ENCODE data around the gene PPIP5K2.
"Not testable (repeated sequence)": the region's sequence is repeated elsewhere in the genome, so short reads cannot be mapped to it uniquely, and the experiment has no call there.

Gene PPIP5K2

GRCh38 chr5:103203226-103203625 lies 83.1 kb downstream of the PPIP5K2 start:
- Histone ChIP-seq H3K27ac (ENCODE audit: low read depth, low read length) (no peak overlapping the region), H3K27me3 (ENCODE audit: control insufficient read depth in 1 of 2, insufficient read depth in 2 of 2, low read length in 2 of 2) (no peaks in the 10 kb centered on the region), H3K4me3 (ENCODE audit: low read depth in 1 of 2, low read length in 2 of 2) (no peak overlapping the region), H3K4me1 (ENCODE audit: control insufficient read depth in 1 of 2, insufficient read depth in 2 of 2, low read length in 2 of 2) (no peaks in the 10 kb centered on the region), H3K9ac (ENCODE audit: low read depth in 1 of 2, low read length in 2 of 2) (no peak overlapping the region), H3K9me3 (ENCODE audit: control insufficient read depth in 1 of 2, low read length in 2 of 2) (no peaks in the 10 kb centered on the region), H3K36me3 (ENCODE audit: control insufficient read depth in 1 of 2, insufficient read depth in 2 of 2, low read length in 2 of 2) (peaks cover 5 to 21% of the 10 kb centered on the region in 2 donors)

DNA sequence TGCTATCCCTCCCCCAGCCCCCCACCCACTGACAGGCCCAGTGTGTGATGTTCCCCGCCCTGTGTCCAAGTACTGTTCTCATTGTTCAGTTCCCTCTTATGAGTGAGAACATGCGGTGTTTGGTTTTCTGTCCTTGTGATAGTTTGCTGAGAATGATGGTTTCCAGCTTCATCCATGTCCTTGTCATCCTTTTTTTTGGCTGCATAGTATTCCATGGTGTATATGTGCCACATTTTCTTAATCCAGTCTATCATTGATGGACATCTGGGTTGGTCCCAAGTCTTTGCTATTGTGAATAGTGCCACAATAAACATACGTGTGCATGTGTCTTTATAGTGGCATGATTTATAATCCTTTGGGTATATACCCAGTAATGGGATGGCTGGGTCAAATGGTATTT lies 84.9 kb downstream of the PPIP5K2 start:
- not testable (repeated sequence) for H3K4me3 ChIP-seq (ENCODE audit: low read depth in 1 of 2, low read length in 2 of 2); H3K27ac ChIP-seq (ENCODE audit: low read depth, low read length); H3K27me3 ChIP-seq (ENCODE audit: control insufficient read depth in 1 of 2, insufficient read depth in 2 of 2, low read length in 2 of 2); H3K9ac ChIP-seq (ENCODE audit: low read depth in 1 of 2, low read length in 2 of 2); H3K9me3 ChIP-seq (ENCODE audit: control insufficient read depth in 1 of 2, low read length in 2 of 2); H3K4me1 ChIP-seq (ENCODE audit: control insufficient read depth in 1 of 2, insufficient read depth in 2 of 2, low read length in 2 of 2)
- H3K36me3 ChIP-seq (ENCODE audit: control insufficient read depth in 1 of 2, insufficient read depth in 2 of 2, low read length in 2 of 2), result peaks cover 5 to 20% of the 10 kb centered on the region in 2 donors

GRCh38 chr5:103205991-103206700 lies 86.0 kb downstream of the PPIP5K2 start:
- H3K9me3 ChIP-seq (ENCODE audit: control insufficient read depth in 1 of 2, low read length in 2 of 2), result no peaks in the 10 kb centered on the region
- no peaks in the 10 kb centered on the region for H3K27me3 ChIP-seq (ENCODE audit: control insufficient read depth in 1 of 2, insufficient read depth in 2 of 2, low read length in 2 of 2)
- no peak overlapping the region for H3K9ac ChIP-seq (ENCODE audit: low read depth in 1 of 2, low read length in 2 of 2)
- H3K4me3 ChIP-seq (ENCODE audit: low read depth in 1 of 2, low read length in 2 of 2), result no peak overlapping the region
- no peak overlapping the region for H3K27ac ChIP-seq (ENCODE audit: low read depth, low read length)
- H3K36me3 ChIP-seq (ENCODE audit: control insufficient read depth in 1 of 2, insufficient read depth in 2 of 2, low read length in 2 of 2), result peaks cover 5 to 13% of the 10 kb centered on the region in 2 donors
- H3K4me1 ChIP-seq (ENCODE audit: control insufficient read depth in 1 of 2, insufficient read depth in 2 of 2, low read length in 2 of 2), result no peaks in the 10 kb centered on the region

DNA sequence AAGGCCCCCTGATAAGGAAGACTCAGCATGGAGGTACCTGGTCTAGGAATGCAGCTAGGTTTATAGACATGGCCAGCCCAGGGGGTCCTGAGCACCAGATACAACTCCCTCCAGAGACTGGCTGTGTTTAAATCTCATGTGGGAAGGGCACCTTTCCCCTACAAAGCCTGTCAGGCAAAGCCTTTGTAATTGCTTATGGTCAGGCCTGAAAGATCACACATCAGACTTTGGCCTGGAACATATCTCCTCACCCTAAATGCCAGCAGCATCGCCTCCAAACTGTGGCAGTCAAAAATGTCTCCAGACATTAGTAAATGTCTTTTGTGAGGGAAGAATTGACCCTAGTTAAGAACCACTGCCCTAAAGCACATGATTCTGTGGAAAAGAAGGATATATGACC lies 86.9 kb downstream of the PPIP5K2 start:
- Histone ChIP-seq H3K9me3 (ENCODE audit: control insufficient read depth in 1 of 2, low read length in 2 of 2) (no peaks in the 10 kb centered on the region), H3K36me3 (ENCODE audit: control insufficient read depth in 1 of 2, insufficient read depth in 2 of 2, low read length in 2 of 2) (peaks cover 5 to 9% of the 10 kb centered on the region in 2 donors), H3K4me3 (ENCODE audit: low read depth in 1 of 2, low read length in 2 of 2) (no peak overlapping the region), H3K9ac (ENCODE audit: low read depth in 1 of 2, low read length in 2 of 2) (no peak overlapping the region), H3K27me3 (ENCODE audit: control insufficient read depth in 1 of 2, insufficient read depth in 2 of 2, low read length in 2 of 2) (no peaks in the 10 kb centered on the region), H3K27ac (ENCODE audit: low read depth, low read length) (no peak overlapping the region), H3K4me1 (ENCODE audit: control insufficient read depth in 1 of 2, insufficient read depth in 2 of 2, low read length in 2 of 2) (peaks cover 3 to 6% of the 10 kb centered on the region in 2 donors)

DNA sequence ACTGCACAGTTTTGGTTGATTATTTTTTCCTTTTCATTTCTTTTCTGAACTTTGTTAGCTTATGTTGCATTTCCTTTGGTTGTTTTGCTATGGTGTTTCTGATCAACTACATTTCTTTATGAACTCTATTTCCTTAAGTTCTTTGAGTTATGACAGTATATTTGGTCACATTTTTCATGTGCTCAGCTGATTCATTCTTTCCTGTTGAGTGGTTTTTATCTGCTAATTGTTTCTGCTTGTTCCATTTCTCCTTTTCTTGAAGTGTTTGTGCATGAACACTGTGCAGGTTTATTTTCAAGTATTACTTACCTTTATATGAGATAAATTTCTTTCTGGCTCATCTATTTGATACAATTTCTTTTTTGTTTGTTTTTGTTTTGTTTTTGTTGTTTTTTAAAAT lies 87.6 kb downstream of the PPIP5K2 start:
- peaks cover 5 to 9% of the 10 kb centered on the region in 2 donors for H3K36me3 ChIP-seq (ENCODE audit: control insufficient read depth in 1 of 2, insufficient read depth in 2 of 2, low read length in 2 of 2)
- H3K9ac ChIP-seq (ENCODE audit: low read depth in 1 of 2, low read length in 2 of 2), result no peak overlapping the region
- peaks cover 3 to 10% of the 10 kb centered on the region in 2 donors for H3K4me1 ChIP-seq (ENCODE audit: control insufficient read depth in 1 of 2, insufficient read depth in 2 of 2, low read length in 2 of 2)
- no peaks in the 10 kb centered on the region for H3K27me3 ChIP-seq (ENCODE audit: control insufficient read depth in 1 of 2, insufficient read depth in 2 of 2, low read length in 2 of 2)
- H3K27ac ChIP-seq (ENCODE audit: low read depth, low read length), result no peak overlapping the region
- no peak overlapping the region for H3K4me3 ChIP-seq (ENCODE audit: low read depth in 1 of 2, low read length in 2 of 2)
- no peaks in the 10 kb centered on the region for H3K9me3 ChIP-seq (ENCODE audit: control insufficient read depth in 1 of 2, low read length in 2 of 2)

DNA sequence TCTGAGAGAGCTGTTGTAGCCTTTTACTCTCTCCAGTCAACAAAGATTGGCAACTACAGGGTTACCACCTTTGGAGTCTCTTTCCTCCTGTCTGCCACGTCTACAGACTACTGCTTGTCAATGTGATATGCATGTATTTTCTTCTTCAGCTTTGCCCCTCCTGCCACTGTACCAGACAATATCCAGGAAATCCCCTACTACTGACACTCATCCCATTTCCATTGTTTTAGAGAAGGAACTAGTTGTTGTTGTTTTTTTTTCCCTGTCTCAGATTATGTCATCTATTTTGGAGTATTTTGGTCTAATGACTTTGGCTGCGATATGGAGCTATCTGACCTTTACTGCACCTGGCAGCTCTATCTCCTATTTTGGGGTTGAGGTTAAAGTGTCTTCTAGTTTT lies 88.4 kb downstream of the PPIP5K2 start:
- Histone ChIP-seq H3K36me3 (ENCODE audit: control insufficient read depth in 1 of 2, insufficient read depth in 2 of 2, low read length in 2 of 2) (peaks cover 3 to 9% of the 10 kb centered on the region in 2 donors), H3K27me3 (ENCODE audit: control insufficient read depth in 1 of 2, insufficient read depth in 2 of 2, low read length in 2 of 2) (no peaks in the 10 kb centered on the region), H3K4me3 (ENCODE audit: low read depth in 1 of 2, low read length in 2 of 2) (no peak overlapping the region), H3K9ac (ENCODE audit: low read depth in 1 of 2, low read length in 2 of 2) (no peak overlapping the region), H3K4me1 (ENCODE audit: control insufficient read depth in 1 of 2, insufficient read depth in 2 of 2, low read length in 2 of 2) (peaks cover 3 to 10% of the 10 kb centered on the region in 2 donors), H3K27ac (ENCODE audit: low read depth, low read length) (no peak overlapping the region), H3K9me3 (ENCODE audit: control insufficient read depth in 1 of 2, low read length in 2 of 2) (no peaks in the 10 kb centered on the region)

DNA sequence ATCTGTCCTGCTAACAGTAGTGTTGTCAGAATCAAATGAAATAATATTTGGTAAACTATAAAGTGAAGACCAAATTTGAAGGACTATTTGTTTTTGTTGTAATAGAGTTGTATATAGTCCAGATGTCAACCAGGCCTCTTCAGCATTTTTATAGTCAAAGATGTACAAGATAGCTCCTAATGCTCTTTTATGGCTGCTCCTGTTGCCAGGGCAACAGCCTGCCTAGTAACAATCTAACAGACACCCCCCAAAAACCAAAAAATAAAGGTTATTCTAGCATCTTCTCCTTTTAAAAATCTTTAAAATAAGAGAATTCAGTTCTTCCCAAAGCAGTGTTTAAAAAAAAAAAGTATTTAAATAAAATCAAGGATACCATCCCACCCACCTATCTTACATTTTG lies 89.0 kb downstream of the PPIP5K2 start:
- Histone ChIP-seq H3K27ac (ENCODE audit: low read depth, low read length) (no peak overlapping the region), H3K27me3 (ENCODE audit: control insufficient read depth in 1 of 2, insufficient read depth in 2 of 2, low read length in 2 of 2) (no peaks in the 10 kb centered on the region), H3K9me3 (ENCODE audit: control insufficient read depth in 1 of 2, low read length in 2 of 2) (no peaks in the 10 kb centered on the region), H3K4me1 (ENCODE audit: control insufficient read depth in 1 of 2, insufficient read depth in 2 of 2, low read length in 2 of 2) (peaks cover 3 to 10% of the 10 kb centered on the region in 2 donors), H3K4me3 (ENCODE audit: low read depth in 1 of 2, low read length in 2 of 2) (no peak overlapping the region), H3K9ac (ENCODE audit: low read depth in 1 of 2, low read length in 2 of 2) (no peak overlapping the region), H3K36me3 (ENCODE audit: control insufficient read depth in 1 of 2, insufficient read depth in 2 of 2, low read length in 2 of 2) (peaks cover 0 to 9% of the 10 kb centered on the region in 2 donors)

DNA sequence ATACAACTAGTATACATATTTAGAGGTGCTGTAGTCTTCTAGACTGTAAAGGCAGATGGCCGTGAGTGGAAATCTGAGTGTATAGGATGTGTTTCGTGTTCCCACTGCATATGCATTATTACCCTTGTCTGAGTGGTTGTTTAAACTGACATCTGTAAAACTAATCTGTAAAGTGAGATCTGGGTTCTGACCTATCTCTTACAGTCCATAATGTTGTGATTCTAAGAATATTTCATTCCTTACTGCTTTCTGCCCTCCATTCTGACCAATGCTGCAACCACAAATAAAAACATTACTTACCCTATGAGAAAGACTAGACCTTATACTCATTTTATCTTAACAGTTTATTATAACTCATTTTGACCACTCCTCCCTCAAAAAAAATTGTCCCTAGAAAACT lies 90.9 kb downstream of the PPIP5K2 start:
- Histone ChIP-seq H3K4me1 (ENCODE audit: control insufficient read depth in 1 of 2, insufficient read depth in 2 of 2, low read length in 2 of 2) (peaks cover 3 to 10% of the 10 kb centered on the region in 2 donors), H3K27ac (ENCODE audit: low read depth, low read length) (no peak overlapping the region), H3K4me3 (ENCODE audit: low read depth in 1 of 2, low read length in 2 of 2) (no peak overlapping the region), H3K27me3 (ENCODE audit: control insufficient read depth in 1 of 2, insufficient read depth in 2 of 2, low read length in 2 of 2) (no peaks in the 10 kb centered on the region), H3K36me3 (ENCODE audit: control insufficient read depth in 1 of 2, insufficient read depth in 2 of 2, low read length in 2 of 2) (peaks cover 0 to 7% of the 10 kb centered on the region in 2 donors), H3K9me3 (ENCODE audit: control insufficient read depth in 1 of 2, low read length in 2 of 2) (no peaks in the 10 kb centered on the region), H3K9ac (ENCODE audit: low read depth in 1 of 2, low read length in 2 of 2) (no peak overlapping the region)

- Histone ChIP-seq H3K27me3 (ENCODE audit: control insufficient read depth in 1 of 2, insufficient read depth in 2 of 2, low read length in 2 of 2) (no peaks in the 10 kb centered on the region), H3K36me3 (ENCODE audit: control insufficient read depth in 1 of 2, insufficient read depth in 2 of 2, low read length in 2 of 2) (peaks cover 0 to 2% of the 10 kb centered on the region in 2 donors), H3K4me1 (ENCODE audit: control insufficient read depth in 1 of 2, insufficient read depth in 2 of 2, low read length in 2 of 2) (peaks cover 3 to 10% of the 10 kb centered on the region in 2 donors), H3K27ac (ENCODE audit: low read depth, low read length) (no peak overlapping the region), H3K9ac (ENCODE audit: low read depth in 1 of 2, low read length in 2 of 2) (no peak overlapping the region), H3K9me3 (ENCODE audit: control insufficient read depth in 1 of 2, low read length in 2 of 2) (no peaks in the 10 kb centered on the region), H3K4me3 (ENCODE audit: low read depth in 1 of 2, low read length in 2 of 2) (no peak overlapping the region)
These were observed 91.8 kb downstream of the PPIP5K2 start for GRCh38 chr5:103211576-103212561.

DNA sequence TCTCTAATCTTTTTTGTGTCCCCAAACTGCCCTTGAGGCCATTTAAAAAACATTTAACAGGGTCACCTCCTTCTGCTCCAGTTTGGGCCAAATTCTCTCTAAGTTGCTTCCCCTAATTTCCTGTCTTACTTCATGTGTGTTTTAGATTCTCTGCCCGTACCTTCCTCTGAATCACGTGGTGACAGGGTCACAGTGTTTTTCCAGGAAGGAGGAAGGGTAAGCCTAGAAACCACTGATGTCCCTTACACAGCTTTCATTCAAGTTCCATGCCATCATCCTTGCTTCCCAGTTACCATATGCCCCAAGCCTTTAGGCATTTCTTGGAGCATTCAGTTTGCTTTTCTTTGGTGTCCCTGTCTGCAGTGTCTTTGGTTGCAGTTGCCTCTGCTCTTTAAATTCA lies 96.0 kb downstream of the PPIP5K2 start:
- H3K9ac ChIP-seq (ENCODE audit: low read depth in 1 of 2, low read length in 2 of 2), result no peak overlapping the region
- peaks cover 3 to 10% of the 10 kb centered on the region in 2 donors for H3K4me1 ChIP-seq (ENCODE audit: control insufficient read depth in 1 of 2, insufficient read depth in 2 of 2, low read length in 2 of 2)
- H3K9me3 ChIP-seq (ENCODE audit: control insufficient read depth in 1 of 2, low read length in 2 of 2), result no peaks in the 10 kb centered on the region
- no peak overlapping the region for H3K27ac ChIP-seq (ENCODE audit: low read depth, low read length)
- no peaks in the 10 kb centered on the region for H3K27me3 ChIP-seq (ENCODE audit: control insufficient read depth in 1 of 2, insufficient read depth in 2 of 2, low read length in 2 of 2)
- H3K4me3 ChIP-seq (ENCODE audit: low read depth in 1 of 2, low read length in 2 of 2), result no peak overlapping the region
- no peaks in the 10 kb centered on the region for H3K36me3 ChIP-seq (ENCODE audit: control insufficient read depth in 1 of 2, insufficient read depth in 2 of 2, low read length in 2 of 2)
